GM21528 (cell line): ENCODE results near the gene UACA.
"Not testable (repeated sequence)": the region's sequence is repeated elsewhere in the genome, so short reads cannot be mapped to it uniquely, and the experiment has no call there.

ENCODE experiments used
- ATAC-seq: cut with Tn5 transposase; IDR thresholded peaks from one replicate; pipeline ENCODE4 v1.9.1; 2021; ENCODE audit warnings: mild to moderate bottlenecking, moderate library complexity; ENCODE audit not compliant: unreplicated experiment, low FRiP score

Gene UACA

GRCh38 chr15:70763120-70763949 is at the start of gene UACA:
Gene UACA (minus strand): TSS chr15:70763558. CDS start chr15:70763407, 151 bp downstream.
- peak; percentile 92 for ATAC-seq

GRCh38 chr15:70812827-70813364 is 49.5 kb upstream of the UACA start:
- ATAC-seq = no peak

- no peak for ATAC-seq
Observed at GRCh38 chr15:70810916-70811578, 47.7 kb upstream of the UACA start.

DNA sequence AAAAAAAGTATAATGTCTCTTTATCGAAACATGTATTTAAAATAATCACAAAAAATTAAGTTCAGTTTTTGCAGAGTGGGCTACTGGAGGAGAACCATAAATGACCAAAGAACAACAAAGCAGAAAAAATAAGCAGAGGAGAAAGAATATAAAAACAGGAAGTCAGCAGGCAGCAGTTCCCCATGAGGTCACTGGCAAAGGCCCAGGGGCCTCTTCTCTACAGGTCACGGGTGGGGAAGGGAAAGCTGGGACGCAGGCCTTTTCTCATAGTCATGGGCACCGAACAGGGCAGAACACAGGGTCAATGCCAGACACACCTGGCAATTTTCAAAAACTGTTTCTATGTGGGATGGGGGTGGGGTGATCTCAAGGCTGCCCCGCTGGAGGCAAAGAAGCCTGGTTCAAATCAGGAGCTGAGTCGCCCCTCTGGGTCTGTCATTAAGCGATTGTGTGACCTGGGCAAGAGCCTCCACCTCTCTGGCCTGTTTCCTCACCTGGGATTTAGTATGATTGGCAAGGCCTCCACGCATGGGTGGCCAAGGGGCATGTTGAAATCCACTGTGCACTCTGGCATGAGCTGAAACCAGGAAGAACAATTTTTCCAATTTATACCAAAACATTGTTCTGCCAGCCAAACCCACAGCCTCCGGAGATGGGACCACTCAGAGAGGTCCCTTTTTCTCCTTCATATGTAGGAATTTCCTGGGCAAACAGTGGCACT is 43.8 kb upstream of the UACA start:
- ATAC-seq = no peak

- ATAC-seq = not testable (repeated sequence)
Observed at GRCh38 chr15:70804388-70804787, 41.0 kb upstream of the UACA start.

DNA sequence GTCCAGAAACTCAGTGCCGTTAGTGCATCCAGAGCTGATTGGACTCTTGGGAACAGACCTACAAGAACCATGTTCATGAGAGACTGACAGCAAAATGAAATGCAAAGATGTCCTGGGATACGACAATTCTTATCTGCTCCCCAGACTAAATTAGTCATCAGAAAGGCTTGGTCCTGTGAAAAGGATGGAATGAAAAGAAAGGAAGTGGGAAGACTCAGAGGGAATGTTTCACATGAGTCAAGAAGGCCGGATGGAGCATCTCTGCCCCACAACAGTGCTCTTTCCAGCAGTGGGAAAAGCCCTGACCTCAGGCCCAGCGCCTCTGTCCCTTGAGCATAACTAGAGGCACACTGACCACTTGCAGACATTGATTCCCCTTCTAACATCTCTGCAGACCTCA is 39.3 kb upstream of the UACA start:
- ATAC-seq = no peak

GRCh38 chr15:70801109-70801508 is 37.8 kb upstream of the UACA start:
- no peak for ATAC-seq

DNA sequence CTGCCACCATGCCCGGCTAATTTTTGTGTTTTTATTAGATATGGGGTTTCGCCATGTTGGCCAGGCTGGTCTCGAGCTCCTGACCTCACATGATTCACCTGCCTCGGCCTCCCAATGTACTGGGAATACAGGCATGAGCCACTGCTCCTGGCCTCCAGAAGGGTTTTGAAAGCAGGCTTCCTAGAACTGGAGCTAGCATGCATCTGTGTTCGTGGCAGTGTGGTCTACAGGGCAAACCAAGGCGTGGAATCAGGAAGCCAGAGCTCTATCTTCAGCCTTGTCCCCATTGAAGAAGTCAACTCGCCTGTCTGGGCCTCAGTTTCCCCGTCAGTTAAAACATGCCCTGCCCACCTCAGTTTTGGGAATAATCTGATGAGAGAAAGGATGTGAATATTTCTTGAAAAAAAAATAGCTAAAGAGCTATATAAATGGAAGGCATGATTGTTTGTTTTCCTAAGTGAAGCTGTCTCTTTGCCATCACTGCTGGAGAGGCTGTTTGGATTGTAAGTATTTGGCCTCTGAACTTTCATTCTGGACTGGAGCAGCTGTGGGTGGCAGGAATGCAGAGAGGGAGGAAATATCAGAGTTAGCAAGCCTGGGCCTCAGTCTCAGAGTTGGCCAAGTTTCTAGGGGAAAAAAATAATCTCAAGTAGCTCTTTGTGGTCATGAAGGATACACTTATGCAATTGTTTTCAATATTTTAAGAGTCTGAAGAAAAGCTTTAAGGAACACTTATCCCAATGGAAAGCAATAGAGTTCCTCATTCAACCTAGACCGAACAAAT is 36.5 kb upstream of the UACA start:
- no peak for ATAC-seq

GRCh38 chr15:70797464-70797863 is 34.1 kb upstream of the UACA start:
- no peak for ATAC-seq

DNA sequence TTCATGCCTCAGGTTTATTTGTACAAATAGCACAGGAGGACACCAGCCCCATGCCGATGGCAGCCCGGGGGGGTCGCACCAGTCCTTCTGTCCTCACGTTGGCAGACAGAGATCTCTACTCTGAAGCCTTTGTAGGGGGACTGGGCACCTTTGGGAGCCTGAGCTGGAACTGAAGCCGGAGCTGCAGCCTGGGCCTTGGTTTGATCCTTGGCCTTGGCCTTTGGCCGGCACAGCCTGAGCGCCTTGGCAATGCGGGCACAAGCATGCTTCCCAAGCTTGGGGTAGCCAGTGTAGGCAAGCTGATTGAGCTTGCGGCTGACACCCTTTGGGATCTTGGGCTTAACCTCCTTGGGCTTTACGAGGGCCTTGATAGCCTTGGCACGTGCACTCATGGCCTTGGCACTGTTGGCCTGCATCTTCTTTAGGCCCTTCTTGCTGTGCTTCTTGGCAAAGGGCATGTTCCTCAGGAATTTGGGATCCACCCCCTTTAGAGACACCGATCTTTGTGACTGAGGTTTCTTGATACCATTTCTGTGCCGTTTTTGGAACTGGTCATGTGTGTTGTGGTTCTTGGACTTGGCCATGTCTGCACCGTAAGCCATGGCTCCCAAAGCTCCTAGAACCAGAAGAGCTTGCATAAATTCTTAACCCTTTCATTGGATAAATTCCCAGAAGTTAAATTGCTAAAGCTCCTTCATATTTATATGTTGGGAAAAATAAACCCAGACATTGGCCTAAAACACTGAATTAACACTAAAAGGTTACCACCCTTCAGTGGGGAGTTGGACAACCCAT is 33.4 kb upstream of the UACA start:
- ATAC-seq = no peak

DNA sequence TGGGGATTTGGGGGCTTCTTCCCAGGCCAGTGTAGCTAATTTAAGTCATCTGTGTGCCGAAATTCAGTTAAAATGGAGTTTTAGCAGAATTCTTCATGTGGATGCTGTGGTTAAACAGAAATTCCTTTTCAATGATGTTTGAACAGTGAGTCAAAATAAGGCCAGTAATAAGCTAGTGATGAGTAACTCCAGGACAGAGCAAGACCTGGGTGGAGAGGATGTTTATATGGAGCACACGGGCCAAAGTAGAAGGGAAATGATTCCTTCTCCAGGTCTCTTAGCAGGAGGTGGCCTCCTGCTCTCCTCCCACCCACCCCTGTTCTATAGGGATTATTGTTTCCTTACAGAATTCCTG is 31.9 kb upstream of the UACA start:
- ATAC-seq = no peak

- no peak for ATAC-seq
Observed at GRCh38 chr15:70794596-70795310, 31.4 kb upstream of the UACA start.

GRCh38 chr15:70793694-70794093 is 30.3 kb upstream of the UACA start:
- ATAC-seq = no peak

- ATAC-seq = no peak
Observed at GRCh38 chr15:70792171-70792573, 28.8 kb upstream of the UACA start.

GRCh38 chr15:70791259-70791658 is 27.9 kb upstream of the UACA start:
- no peak for ATAC-seq

DNA sequence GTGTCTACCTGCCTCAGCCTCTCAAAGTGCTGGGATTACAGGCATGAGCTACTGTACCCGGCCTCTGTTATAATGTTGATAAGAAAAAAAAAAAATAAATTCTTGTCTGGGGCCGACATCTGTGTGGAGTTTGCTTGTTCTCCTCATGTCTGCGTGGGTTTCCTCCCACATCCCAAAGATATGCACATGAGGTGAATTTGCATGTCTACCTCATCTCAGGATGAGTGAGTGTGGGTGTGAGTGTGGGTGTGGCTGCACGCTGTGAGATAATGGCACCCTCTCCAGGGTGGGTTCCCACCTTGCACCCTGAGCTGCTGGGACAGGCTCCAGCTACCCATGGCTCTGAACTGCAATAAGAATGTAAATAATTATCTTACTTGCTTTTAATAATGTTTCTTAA is 25.9 kb upstream of the UACA start:
- ATAC-seq = no peak

DNA sequence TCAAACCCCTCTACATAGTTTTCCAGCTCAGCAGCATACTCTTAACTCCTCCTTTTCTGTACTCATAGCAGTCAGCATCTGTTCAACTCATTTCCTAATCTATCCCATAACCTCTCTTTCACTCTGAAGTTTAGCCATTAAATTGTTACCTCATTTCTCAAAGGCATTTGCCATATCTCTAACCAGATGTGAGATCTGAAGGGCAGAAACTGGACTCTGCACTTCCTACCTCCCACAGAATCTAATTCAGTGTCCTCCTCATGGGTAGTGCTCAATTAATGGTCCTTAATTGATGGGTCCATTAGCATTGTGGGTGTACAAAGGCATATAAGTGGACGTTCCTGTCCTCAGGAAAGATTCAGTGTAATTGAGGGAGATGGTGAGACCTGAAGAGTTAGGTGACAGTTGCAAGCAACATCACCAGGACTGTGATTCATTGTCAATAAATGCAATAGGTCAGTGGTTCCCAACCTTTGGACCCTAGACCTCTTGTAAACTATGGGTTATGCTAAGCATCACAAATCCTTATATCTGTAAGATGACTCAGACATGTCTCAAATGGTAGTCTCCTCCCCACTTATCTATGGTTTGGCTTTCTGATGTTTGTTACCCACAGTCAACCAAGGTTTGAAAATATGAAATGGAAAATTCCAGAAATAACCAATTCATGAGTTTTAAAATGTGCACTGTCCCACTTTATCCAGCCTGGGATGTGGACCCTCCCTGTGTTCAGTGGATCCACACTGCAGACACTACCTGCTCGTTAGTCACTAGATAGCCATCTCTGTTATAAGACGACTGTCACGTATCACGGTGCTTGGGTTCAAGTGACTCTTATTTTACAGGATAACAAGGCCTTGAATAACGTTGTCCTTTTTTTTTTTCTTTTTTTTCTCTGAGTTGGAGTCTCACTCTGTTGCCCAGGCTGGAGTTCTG is 25.0 kb upstream of the UACA start:
- no peak for ATAC-seq

GRCh38 chr15:70786996-70787395 is 23.6 kb upstream of the UACA start:
- ATAC-seq = no peak
